ENCODE results near the gene SLC35D1. TPM values are rescaled to one million over a fixed set of nuclear protein-coding genes. Genes with fewer than 3 reads are reported as not detected.

The SLC35D1 gene
- total and polyA plus RNA-seq, 9 of the 15 experiments (the other 6 are each of a cell fraction or from before 2014, with no cell fraction given), result 2.3 to 10.4 (median 6.4) TPM

DNA sequence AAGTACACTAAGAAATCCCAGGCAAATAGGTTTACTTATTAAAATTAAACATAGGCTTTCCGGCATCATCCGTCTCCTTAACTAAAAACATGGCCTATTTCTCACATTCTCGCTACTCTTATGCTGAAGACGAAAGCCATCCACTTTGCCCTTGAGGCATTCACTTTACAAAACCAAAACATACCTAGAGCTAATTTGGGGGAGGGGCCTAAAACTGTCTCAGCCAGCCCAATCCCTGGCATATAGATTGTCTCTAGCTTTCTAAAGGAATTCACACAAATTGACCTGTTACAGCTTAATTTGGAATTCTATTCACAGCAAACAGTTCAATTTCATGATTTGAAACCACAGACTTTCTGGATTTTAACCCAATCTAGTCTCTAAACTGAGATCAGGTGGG is 34.8 kb downstream of the SLC35D1 start:
- no peak for FAIRE-seq
- Histone ChIP-seq H3K9ac (ENCODE audit: insufficient read depth in 1 of 2, low read depth in 2 of 2, low read length in 2 of 2) (no peak overlapping the region), H3K79me2 (ENCODE audit: control insufficient read depth, insufficient read depth, low read length) (no peaks in the 10 kb centered on the region), H3K36me3 (ENCODE audit: control insufficient read depth, insufficient read depth, low read length) (peaks cover 23% of the 10 kb centered on the region; the same call in 2 of the 3 replicates), H3K27ac (ENCODE audit: extremely low read depth, low read depth, low read length) (no peak overlapping the region), H2AFZ (ENCODE audit: low read depth, low read length) (no peak overlapping the region), H3K4me1 (replicated peaks in 1 of 2; ENCODE audit: control insufficient read depth in 2 of 2, insufficient read depth in 2 of 2, low read length in 2 of 2) (no peaks in the 10 kb centered on the region), H3K27me3 (ENCODE audit: control insufficient read depth in 2 of 2, insufficient read depth in 2 of 2, low read length in 2 of 2) (no peaks in the 10 kb centered on the region), H4K20me1 (replicated peaks; ENCODE audit: control insufficient read depth, insufficient read depth, low read length) (no peaks in the 10 kb centered on the region), H3K4me2 (ENCODE audit: insufficient read depth, low read length) (no peak overlapping the region), H3K9me3 (replicated peaks; ENCODE audit: control insufficient read depth, insufficient read depth, low read depth, low read length) (no peaks in the 10 kb centered on the region), H3K9me1 (ENCODE audit: control insufficient read depth, insufficient read depth, low read length) (no peaks in the 10 kb centered on the region), H3K4me3 (no peak overlapping the region)
- intact Hi-C loops (cut with micrococcal nuclease), result no loop called here
- 98% methylated on average over 4 of the region's 4 CpGs for WGBS (ENCODE audit: insufficient coverage, low coverage, missing lambda C conversion rate)
- in situ Hi-C loops (cut with MboI), result no loop called here
- no peak for ATAC-seq
- POLR2A ChIA-PET, result interaction anchor here (1.1 to 1.3 kb wide), 2 partner anchors 17 to 19 kb away, joined by 3 read pairs; no protein-coding TSS in a partner anchor
- BruUV-seq (replicated peaks), result no TSS peak
- CTCF ChIA-PET (ENCODE audit: low intra/inter-chr PET ratio), result no interaction called here
- DNase-seq (ENCODE audit: extremely low read depth in 1 of 4, low spot score in 3 of 4), result no peak
- TF ChIP-seq, protein P1, sequence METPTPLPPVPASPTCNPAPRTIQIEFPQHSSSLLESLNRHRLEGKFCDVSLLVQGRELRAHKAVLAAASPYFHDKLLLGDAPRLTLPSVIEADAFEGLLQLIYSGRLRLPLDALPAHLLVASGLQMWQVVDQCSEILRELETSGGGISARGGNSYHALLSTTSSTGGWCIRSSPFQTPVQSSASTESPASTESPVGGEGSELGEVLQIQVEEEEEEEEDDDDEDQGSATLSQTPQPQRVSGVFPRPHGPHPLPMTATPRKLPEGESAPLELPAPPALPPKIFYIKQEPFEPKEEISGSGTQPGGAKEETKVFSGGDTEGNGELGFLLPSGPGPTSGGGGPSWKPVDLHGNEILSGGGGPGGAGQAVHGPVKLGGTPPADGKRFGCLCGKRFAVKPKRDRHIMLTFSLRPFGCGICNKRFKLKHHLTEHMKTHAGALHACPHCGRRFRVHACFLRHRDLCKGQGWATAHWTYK (CRISPR knock-in tag; IDR thresholded peaks at IDR 0.05), result no peak
- TF ChIP-seq SETDB1 (IDR thresholded peaks at IDR 0.05; ENCODE audit: low read length) (no peak), MEF2A (IDR thresholded peaks at IDR 0.05; ENCODE audit: control insufficient read depth, low read depth, low read length) (no peak), KDM1A (IDR thresholded peaks at IDR 0.05) (no peak), CBX3 (IDR thresholded peaks at IDR 0.05; ENCODE audit: borderline replicate concordance in 1 of 2, low read length in 2 of 2) (no peak), THAP7 (CRISPR knock-in tag; IDR thresholded peaks at IDR 0.05) (no peak), BCLAF1 (IDR thresholded peaks at IDR 0.05; ENCODE audit: borderline replicate concordance in 1 of 2, control insufficient read depth in 1 of 2, low read depth in 2 of 2, low read length in 1 of 2) (no peak), DDX20 (tag; IDR thresholded peaks at IDR 0.05; ENCODE audit: low read depth) (no peak), DIDO1 (tag; IDR thresholded peaks at IDR 0.05; ENCODE audit: low read depth) (no peak)
- TF ChIP-seq, protein P2, sequence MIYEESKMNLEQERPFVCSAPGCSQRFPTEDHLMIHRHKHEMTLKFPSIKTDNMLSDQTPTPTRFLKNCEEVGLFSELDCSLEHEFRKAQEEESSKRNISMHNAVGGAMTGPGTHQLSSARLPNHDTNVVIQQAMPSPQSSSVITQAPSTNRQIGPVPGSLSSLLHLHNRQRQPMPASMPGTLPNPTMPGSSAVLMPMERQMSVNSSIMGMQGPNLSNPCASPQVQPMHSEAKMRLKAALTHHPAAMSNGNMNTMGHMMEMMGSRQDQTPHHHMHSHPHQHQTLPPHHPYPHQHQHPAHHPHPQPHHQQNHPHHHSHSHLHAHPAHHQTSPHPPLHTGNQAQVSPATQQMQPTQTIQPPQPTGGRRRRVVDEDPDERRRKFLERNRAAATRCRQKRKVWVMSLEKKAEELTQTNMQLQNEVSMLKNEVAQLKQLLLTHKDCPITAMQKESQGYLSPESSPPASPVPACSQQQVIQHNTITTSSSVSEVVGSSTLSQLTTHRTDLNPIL (CRISPR knock-in tag; IDR thresholded peaks at IDR 0.05), result no peak
- TF ChIP-seq, protein P3, sequence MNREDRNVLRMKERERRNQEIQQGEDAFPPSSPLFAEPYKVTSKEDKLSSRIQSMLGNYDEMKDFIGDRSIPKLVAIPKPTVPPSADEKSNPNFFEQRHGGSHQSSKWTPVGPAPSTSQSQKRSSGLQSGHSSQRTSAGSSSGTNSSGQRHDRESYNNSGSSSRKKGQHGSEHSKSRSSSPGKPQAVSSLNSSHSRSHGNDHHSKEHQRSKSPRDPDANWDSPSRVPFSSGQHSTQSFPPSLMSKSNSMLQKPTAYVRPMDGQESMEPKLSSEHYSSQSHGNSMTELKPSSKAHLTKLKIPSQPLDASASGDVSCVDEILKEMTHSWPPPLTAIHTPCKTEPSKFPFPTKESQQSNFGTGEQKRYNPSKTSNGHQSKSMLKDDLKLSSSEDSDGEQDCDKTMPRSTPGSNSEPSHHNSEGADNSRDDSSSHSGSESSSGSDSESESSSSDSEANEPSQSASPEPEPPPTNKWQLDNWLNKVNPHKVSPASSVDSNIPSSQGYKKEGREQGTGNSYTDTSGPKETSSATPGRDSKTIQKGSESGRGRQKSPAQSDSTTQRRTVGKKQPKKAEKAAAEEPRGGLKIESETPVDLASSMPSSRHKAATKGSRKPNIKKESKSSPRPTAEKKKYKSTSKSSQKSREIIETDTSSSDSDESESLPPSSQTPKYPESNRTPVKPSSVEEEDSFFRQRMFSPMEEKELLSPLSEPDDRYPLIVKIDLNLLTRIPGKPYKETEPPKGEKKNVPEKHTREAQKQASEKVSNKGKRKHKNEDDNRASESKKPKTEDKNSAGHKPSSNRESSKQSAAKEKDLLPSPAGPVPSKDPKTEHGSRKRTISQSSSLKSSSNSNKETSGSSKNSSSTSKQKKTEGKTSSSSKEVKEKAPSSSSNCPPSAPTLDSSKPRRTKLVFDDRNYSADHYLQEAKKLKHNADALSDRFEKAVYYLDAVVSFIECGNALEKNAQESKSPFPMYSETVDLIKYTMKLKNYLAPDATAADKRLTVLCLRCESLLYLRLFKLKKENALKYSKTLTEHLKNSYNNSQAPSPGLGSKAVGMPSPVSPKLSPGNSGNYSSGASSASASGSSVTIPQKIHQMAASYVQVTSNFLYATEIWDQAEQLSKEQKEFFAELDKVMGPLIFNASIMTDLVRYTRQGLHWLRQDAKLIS (CRISPR knock-in tag; IDR thresholded peaks at IDR 0.05), result no peak
